Adrenal gland (tissue), 12 donors: ENCODE measurements around the gene POLR2M. TPM values are rescaled to one million over a fixed set of nuclear protein-coding genes. Genes with fewer than 3 reads are reported as not detected.

Experiments used
- DNase-seq, 7 donors: peaks; one replicate each; pipeline ENCODE4 v3.0.0-alpha.2; 2019 to 2020
- H3K27ac ChIP-seq, 5 donors: fragments of 200-600 bp; sonication (generic) in 4 of 5; 1 replicate in 3 of 5; 2 replicates in 2 of 5; pipeline versions ENCODE4 v1.5.1 to v1.8.0; 2016 to 2020; ENCODE audit warnings: mild to moderate bottlenecking in 1 of 5
- H3K27me3 ChIP-seq: fragments of 200-600 bp; 2 replicates; pipeline ENCODE4 v1.8.0; 2021
- H3K36me3 ChIP-seq, 2 donors: fragments of 200-600 bp; replicated peaks in 1 of 2; 1 replicate in 1 of 2; 2 replicates in 1 of 2; pipeline versions ENCODE4 v1.5.1 to v1.8.0; 2018 to 2022
- H3K4me1 ChIP-seq, 2 donors: fragments of 200-600 bp; replicated peaks in 1 of 2; 1 replicate in 1 of 2; 2 replicates in 1 of 2; pipeline versions ENCODE4 v1.5.1 to v1.8.0; 2018 to 2021
- H3K4me3 ChIP-seq, 4 donors: fragments of 200-600 bp; sonication (generic) in 3 of 4; one replicate each; pipeline ENCODE4 v1.5.1; 2016 to 2018
- H3K9me3 ChIP-seq, 3 donors: fragments of 200-600 bp; sonication (generic) in 1 of 3; replicated peaks in 1 of 3; 1 replicate in 2 of 3; 2 replicates in 1 of 3; pipeline versions ENCODE4 v1.5.1 to v1.8.0; 2016 to 2021
- CTCF ChIP-seq, 6 experiments: fragments of 450-650 bp in 4 of 6; fragments of 200-600 bp in 2 of 6; sonication (generic) in 1 of 6; IDR thresholded peaks; 1 replicate in 5 of 6; 2 replicates in 1 of 6; pipeline versions ENCODE4 v1.5.1 to v1.8.0; 2016 to 2021; ENCODE audit warnings: antibody characterized with exemption in 6 of 6, mild to moderate bottlenecking in 2 of 6, moderate library complexity in 1 of 6
- POLR2A ChIP-seq, 2 donors: fragments of 450-650 bp; IDR thresholded peaks; one replicate each; pipeline ENCODE4 v1.6.1; 2017; ENCODE audit warnings: antibody characterized with exemption in 2 of 2, mild to moderate bottlenecking in 2 of 2, moderate library complexity in 1 of 2
- WGBS, 4 donors: extraction: QIAGEN DNeasy Blood & Tissue Kit in 2 of 4; methylation state at CpG; one replicate each; pipeline versions ENCODE4 v1.1.5 to v1.1.7; 2013 to 2017; 5-methylcytosine and 5-hydroxymethylcytosine counted together
- intact Hi-C, 2 donors: fragments of 100-400 bp; cut with DNase I; formaldehyde crosslinking; loops; one replicate each; pipeline versions ENCODE4 v1.14.1 to v1.15.0; 2022 to 2023
- polyA plus RNA-seq, 3 donors: library from polyadenylated mRNA; stranded (reverse); fragments of 200-250 nt in 2 of 3; fragments of 350-450 nt in 1 of 3; fragmentation: Illumina TruSeq in 1 of 3; extraction: RNeasy Lipid Tissue Mini Kit (QIAGEN cat#74804) in 1 of 3; gene quantifications; one replicate each; pipeline ENCODE4 v1.2.3, GENCODE V29; 2013 to 2014
- total RNA-seq, 9 donors: library from RNA; depleted of rRNA in 4 of 9; stranded (reverse); fragments of >200 nt in 4 of 9; fragments of 120-200 nt in 1 of 9; fragmentation: NEBNext Ultra II Directional in 1 of 9; extraction: Animal tissue kit (Norgen Biotek cat#: 25700) in 1 of 9; gene quantifications; one replicate each; pipeline versions ENCODE4 v1.1.0 to v1.2.4, GENCODE V29; 2013 to 2023
- donor health status: healthy with polysubstance abuse.
- donor health status: Bipolar disorder and iron deficiency.
- donor health status: DM: yes; HTN: yes; CAD: no.
- donor health status: DM: no; HTN: no; CAD: no.
- donor health status: DM: no; HTN: no; CAD: no.
- donor health status: DM: yes; HTN: yes; CAD: no.

The POLR2M gene
- total and polyA plus RNA-seq, 12 donors: 21.0 to 404 (median 79.8) TPM

GRCh38 chr15:57696146-57696545, 10.4 kb upstream of the POLR2M start:
- no peak overlapping the region for H3K4me3 ChIP-seq
- intact Hi-C loops: no loop called here
- DNase-seq: no peak
- H3K4me1 ChIP-seq: no peaks in the 10 kb centered on the region
- H3K27me3 ChIP-seq: no peaks in the 10 kb centered on the region
- no peaks in the 10 kb centered on the region for H3K36me3 ChIP-seq
- no peak overlapping the region for H3K27ac ChIP-seq
- 79 to 92% (median 84%) methylated on average over 5 of the region's 5 CpGs for WGBS, 4 donors
- no peaks in the 10 kb centered on the region for H3K9me3 ChIP-seq
- no peak for TF ChIP-seq POLR2A (IDR thresholded peaks at IDR 0.05)
- no peak for TF ChIP-seq CTCF (IDR thresholded peaks at IDR 0.05)

GRCh38 chr15:57697588-57697987, 8.9 kb upstream of the POLR2M start:
- no peak for DNase-seq
- Histone ChIP-seq H3K9me3 (no peaks in the 10 kb centered on the region), H3K4me1 (peaks cover 0 to under 1% of the 10 kb centered on the region in 2 donors), H3K36me3 (no peaks in the 10 kb centered on the region), H3K4me3 (no peak overlapping the region), H3K27me3 (no peaks in the 10 kb centered on the region), H3K27ac (no peak overlapping the region)
- TF ChIP-seq POLR2A (IDR thresholded peaks at IDR 0.05): no peak
- no peak for TF ChIP-seq CTCF (IDR thresholded peaks at IDR 0.05)
- WGBS, 4 donors: 73 to 93% (median 91%) methylated on average over 4 of the region's 4 CpGs
- intact Hi-C loops: no loop called here

- Histone ChIP-seq H3K27me3 (no peaks in the 10 kb centered on the region), H3K36me3 (no peaks in the 10 kb centered on the region), H3K9me3 (no peaks in the 10 kb centered on the region), H3K4me3 (no peak overlapping the region), H3K4me1 (peaks cover 0 to 7% of the 10 kb centered on the region in 2 donors), H3K27ac (no peak overlapping the region)
- intact Hi-C loops: no loop called here
- no peak for DNase-seq
- TF ChIP-seq CTCF (IDR thresholded peaks at IDR 0.05) (no peak), POLR2A (IDR thresholded peaks at IDR 0.05) (no peak)
Observed at GRCh38 chr15:57698243-57698642, 8.3 kb upstream of the POLR2M start.

- H3K4me3 ChIP-seq: no peak overlapping the region
- TF ChIP-seq POLR2A (IDR thresholded peaks at IDR 0.05) (no peak), CTCF (IDR thresholded peaks at IDR 0.05) (no peak)
- intact Hi-C loops: no loop called here
- H3K27ac ChIP-seq: no peak overlapping the region
- H3K36me3 ChIP-seq: no peaks in the 10 kb centered on the region
- H3K4me1 ChIP-seq: peaks cover 0 to 15% of the 10 kb centered on the region in 2 donors
- no peaks in the 10 kb centered on the region for H3K27me3 ChIP-seq
- 82 to 96% (median 85%) methylated on average over 4 of the region's 4 CpGs for WGBS, 4 donors
- no peak for DNase-seq
- H3K9me3 ChIP-seq: no peaks in the 10 kb centered on the region
Observed at GRCh38 chr15:57698991-57699390, 7.5 kb upstream of the POLR2M start.
